K562 (cell line): Measurements from ENCODE around the gene VEGFC. TPM values are rescaled to one million over a fixed set of nuclear protein-coding genes. Genes with fewer than 3 reads are reported as not detected.

Source experiments
- CCNT2 ChIP-seq: IDR thresholded peaks from 2 replicates; pipeline ENCODE4 v1.6.1; 2011; ENCODE audit warnings: borderline replicate concordance, low read depth, mild to moderate bottlenecking, moderate library complexity, mixed read lengths, low read length; ENCODE audit not compliant: insufficient read length; ENCODE audit errors: extremely low read depth
- COPS2 ChIP-seq: fragments of 450-650 bp; conservative IDR thresholded peaks from 2 replicates; pipeline ENCODE4 v1.6.1; 2016; ENCODE audit warnings: mild to moderate bottlenecking, moderate library complexity
- NR1H2 ChIP-seq: sonication (generic); formaldehyde crosslinking; IDR thresholded peaks from 2 replicates; pipeline ENCODE4 v1.4.0; 2020; ENCODE audit warnings: mild to moderate bottlenecking, missing genetic modification reagents
- NR4A1 ChIP-seq, 2 experiments: fragments of 250-450 bp in 1 of 2; fragments of 450-650 bp in 1 of 2; sonication (Bioruptor Pico) in 1 of 2; IDR thresholded peaks; 2 replicates each; pipeline versions ENCODE4 v1.4.0 to v1.6.1; 2016 to 2020; ENCODE audit warnings: mild to moderate bottlenecking in 2 of 2, missing compliant biosample characterization in 1 of 2, missing genetic modification characterization in 1 of 2, moderate library complexity in 1 of 2
- ZNF316 ChIP-seq: fragments of 450-650 bp; IDR thresholded peaks from 2 replicates; pipeline ENCODE4 v1.6.1; 2016
- polyA plus RNA-seq, 8 experiments: library from polyadenylated mRNA; depleted of rRNA in 4 of 8; stranded (reverse) in 5 of 8; unstranded in 3 of 8; fragments of >200 nt; fragmentation: Nextera tagmentation in 2 of 8; fragmentation: Illumina TruSeq in 1 of 8; extraction: Ambion mirVana in 2 of 8; extraction: Trizol in 1 of 8; gene quantifications; 2 replicates each; pipeline versions ENCODE4 v1.2.1 to v1.2.3, GENCODE V29; 2011 to 2014; ENCODE audit warnings: inconsistent platforms in 1 of 8, missing spikeins in 1 of 8
- total RNA-seq, 7 experiments: library from RNA; depleted of rRNA in 6 of 7; stranded (reverse); fragments of >200 nt in 6 of 7; fragmentation: Illumina TruSeq in 2 of 7; extraction: Trizol in 2 of 7; gene quantifications; 2 replicates each; pipeline versions ENCODE4 v1.2.1 to v1.2.3, GENCODE V29; 2011 to 2021; ENCODE audit warnings: low replicate concordance in 1 of 7
- TF ChIP-seq, protein P1 (sequence below), 2 experiments: fragments of 450-650 bp; IDR thresholded peaks; 2 replicates each; pipeline ENCODE4 v1.6.1; 2016; ENCODE audit warnings: mild to moderate bottlenecking in 2 of 2, borderline replicate concordance in 1 of 2, low read depth in 1 of 2, moderate library complexity in 1 of 2

Gene VEGFC
- total and polyA plus RNA-seq, 9 of the 15 experiments (the other 6 are each of a cell fraction or from before 2014, with no cell fraction given): not detected

GRCh38 chr4:176676901-176677300, 115.8 kb downstream of the VEGFC start (continued):
- TF ChIP-seq, protein P1, sequence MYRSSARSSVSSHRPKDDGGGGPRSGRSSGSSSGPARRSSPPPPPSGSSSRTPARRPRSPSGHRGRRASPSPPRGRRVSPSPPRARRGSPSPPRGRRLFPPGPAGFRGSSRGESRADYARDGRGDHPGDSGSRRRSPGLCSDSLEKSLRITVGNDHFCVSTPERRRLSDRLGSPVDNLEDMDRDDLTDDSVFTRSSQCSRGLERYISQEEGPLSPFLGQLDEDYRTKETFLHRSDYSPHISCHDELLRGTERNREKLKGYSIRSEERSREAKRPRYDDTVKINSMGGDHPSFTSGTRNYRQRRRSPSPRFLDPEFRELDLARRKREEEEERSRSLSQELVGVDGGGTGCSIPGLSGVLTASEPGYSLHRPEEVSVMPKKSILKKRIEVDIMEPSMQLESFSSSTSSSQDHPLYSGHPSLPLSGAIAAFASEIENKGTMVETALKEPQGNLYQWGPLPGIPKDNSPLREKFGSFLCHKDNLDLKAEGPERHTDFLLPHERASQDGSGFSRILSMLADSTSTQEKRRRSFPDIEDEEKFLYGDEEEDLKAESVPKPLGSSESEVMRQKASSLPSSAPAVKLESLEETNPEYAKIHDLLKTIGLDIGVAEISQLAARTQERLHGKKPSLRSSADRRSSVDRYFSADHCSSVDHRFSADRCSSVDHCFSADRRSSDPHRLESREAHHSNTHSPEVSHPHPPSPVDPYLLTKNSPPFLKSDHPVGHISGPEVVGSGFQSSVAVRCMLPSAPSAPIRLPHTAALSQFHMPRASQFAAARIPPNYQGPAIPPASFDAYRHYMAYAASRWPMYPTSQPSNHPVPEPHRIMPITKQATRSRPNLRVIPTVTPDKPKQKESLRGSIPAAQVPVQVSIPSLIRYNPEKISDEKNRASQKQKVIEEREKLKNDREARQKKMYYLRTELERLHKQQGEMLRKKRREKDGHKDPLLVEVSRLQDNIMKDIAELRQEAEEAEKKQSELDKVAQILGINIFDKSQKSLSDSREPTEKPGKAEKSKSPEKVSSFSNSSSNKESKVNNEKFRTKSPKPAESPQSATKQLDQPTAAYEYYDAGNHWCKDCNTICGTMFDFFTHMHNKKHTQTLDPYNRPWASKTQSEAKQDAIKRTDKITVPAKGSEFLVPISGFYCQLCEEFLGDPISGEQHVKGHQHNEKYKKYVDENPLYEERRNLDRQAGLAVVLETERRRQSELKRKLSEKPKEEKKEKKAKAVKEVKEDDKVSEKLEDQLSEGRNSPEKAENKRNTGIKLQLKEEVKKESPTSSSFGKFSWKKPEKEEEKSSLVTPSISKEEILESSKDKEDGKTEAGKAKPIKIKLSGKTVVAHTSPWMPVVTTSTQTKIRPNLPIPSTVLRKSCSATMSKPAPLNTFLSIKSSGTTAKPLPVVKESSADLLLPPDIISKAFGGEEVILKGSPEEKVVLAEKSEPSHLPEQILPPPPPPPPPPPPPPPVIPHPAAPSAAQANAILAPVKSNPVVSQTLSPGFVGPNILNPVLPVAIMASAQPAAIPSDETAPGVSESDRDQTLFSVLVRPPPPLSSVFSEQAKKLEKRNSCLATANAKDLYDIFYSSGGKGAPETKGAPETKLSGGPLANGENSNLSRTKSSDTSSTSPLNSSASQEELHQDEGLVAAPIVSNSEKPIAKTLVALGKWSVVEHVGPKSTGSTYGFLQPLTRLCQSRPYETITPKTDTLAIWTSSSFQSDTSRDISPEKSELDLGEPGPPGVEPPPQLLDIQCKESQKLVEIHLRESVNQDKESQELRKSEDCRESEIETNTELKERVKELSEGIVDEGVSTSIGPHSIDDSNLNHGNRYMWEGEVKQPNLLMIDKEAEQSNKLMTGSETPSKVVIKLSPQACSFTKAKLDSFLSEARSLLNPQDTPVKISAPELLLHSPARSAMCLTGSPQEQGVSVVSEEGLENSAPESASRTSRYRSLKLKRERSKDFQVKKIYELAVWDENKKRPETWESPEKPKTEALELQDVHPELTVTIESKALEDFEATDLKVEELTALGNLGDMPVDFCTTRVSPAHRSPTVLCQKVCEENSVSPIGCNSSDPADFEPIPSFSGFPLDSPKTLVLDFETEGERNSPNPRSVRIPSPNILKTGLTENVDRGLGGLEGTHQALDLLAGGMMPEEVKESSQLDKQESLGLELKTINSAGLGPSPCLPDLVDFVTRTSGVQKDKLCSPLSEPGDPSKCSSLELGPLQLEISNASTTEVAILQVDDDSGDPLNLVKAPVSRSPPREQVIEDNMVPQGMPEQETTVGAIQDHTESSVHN (IDR thresholded peaks at IDR 0.05; ENCODE audit: borderline replicate concordance in 1 of 2, low read depth in 1 of 2): no peak
- no peak for TF ChIP-seq ZNF316
- no peak for TF ChIP-seq NR4A1 (CRISPR knock-in tag; IDR thresholded peaks at IDR 0.05)
- no peak for TF ChIP-seq NR4A1 (tag; IDR thresholded peaks at IDR 0.05)
- TF ChIP-seq COPS2: no peak
- no peak for TF ChIP-seq CCNT2
- TF ChIP-seq NR1H2: no peak
